ENCODE results near the gene CCDC88C. TPM values are rescaled to one million over a fixed set of nuclear protein-coding genes. Genes with fewer than 3 reads are reported as not detected.

Gene CCDC88C
- polyA plus RNA-seq, 6 donors from 2014 or later, result 13.5 to 35.0 (median 15.8) TPM

- H3K36me3 Mint-ChIP-seq, result no peaks in the 10 kb centered on the region
- peak overlapping the region in 1 of 8 donors; percentile 78 for H3K4me3 Mint-ChIP-seq
- ATAC-seq (ENCODE audit: low read depth in 2 of 2), result no peak
- no peaks in the 10 kb centered on the region for H3K9me3 Mint-ChIP-seq
- H3K4me1 Mint-ChIP-seq, result peaks cover 68 to 96% (median 92%) of the 10 kb centered on the region in 3 donors
- DNase-seq, result no peak
- no peaks in the 10 kb centered on the region for H3K27me3 Mint-ChIP-seq
- H3K27ac Mint-ChIP-seq, result peak overlapping the region in 4 of 6 donors; percentile 80 to 91 (median 89)
Observed at GRCh38 chr14:91401751-91402150, 15.9 kb downstream of the CCDC88C start.

- DNase-seq (no peak), ATAC-seq (ENCODE audit: low read depth in 2 of 2) (no peak)
- Mint-ChIP-seq H3K9me3 (no peaks in the 10 kb centered on the region), H3K4me1 (peaks cover 71 to 96% (median 92%) of the 10 kb centered on the region in 3 donors), H3K36me3 (no peaks in the 10 kb centered on the region), H3K27ac (peak overlapping the region; percentile 87 to 99 (median 99)), H3K4me3 (peak overlapping the region in 7 of 8 donors; percentile 86 to 100 (median 98)), H3K27me3 (no peaks in the 10 kb centered on the region)
Observed at GRCh38 chr14:91400696-91401095, 16.9 kb downstream of the CCDC88C start.

GRCh38 chr14:91399868-91400640 lies 17.6 kb downstream of the CCDC88C start:
- Mint-ChIP-seq H3K4me1 (peaks cover 73 to 96% (median 93%) of the 10 kb centered on the region in 3 donors), H3K36me3 (no peaks in the 10 kb centered on the region)
- ATAC-seq (ENCODE audit: low read depth in 2 of 2), result peak; percentile 75 to 78

GRCh38 chr14:91398707-91399106 lies 18.9 kb downstream of the CCDC88C start:
- Mint-ChIP-seq H3K27ac (peak overlapping the region in 5 of 6 donors; percentile 87 to 99 (median 99)), H3K9me3 (no peaks in the 10 kb centered on the region), H3K4me1 (peaks cover 73 to 93% (median 92%) of the 10 kb centered on the region in 3 donors), H3K27me3 (no peaks in the 10 kb centered on the region), H3K36me3 (no peaks in the 10 kb centered on the region), H3K4me3 (peak overlapping the region; percentile 77 to 100 (median 98))
- ATAC-seq (ENCODE audit: low read depth in 2 of 2) (no peak), DNase-seq (no peak)

More at GRCh38 chr14:91399868-91400640, 17.6 kb downstream of the CCDC88C start:
- DNase-seq, result peak; percentile 69
- H3K9me3 Mint-ChIP-seq, result no peaks in the 10 kb centered on the region
- H3K4me3 Mint-ChIP-seq, result peak overlapping the region; percentile 86 to 100 (median 98)
- H3K27ac Mint-ChIP-seq, result peak overlapping the region; percentile 87 to 99 (median 99)
- H3K27me3 Mint-ChIP-seq, result no peaks in the 10 kb centered on the region

GRCh38 chr14:91397965-91398591 lies 19.5 kb downstream of the CCDC88C start:
- Mint-ChIP-seq H3K36me3 (no peaks in the 10 kb centered on the region), H3K27me3 (no peaks in the 10 kb centered on the region), H3K4me1 (peaks cover 71 to 93% (median 92%) of the 10 kb centered on the region in 3 donors)

GRCh38 chr14:91396959-91397815 lies 20.4 kb downstream of the CCDC88C start:
- H3K9me3 Mint-ChIP-seq, result no peaks in the 10 kb centered on the region
- ATAC-seq (ENCODE audit: low read depth in 2 of 2) (peak; percentile 40 to 45), DNase-seq (peak; percentile 29)
- H3K36me3 Mint-ChIP-seq, result no peaks in the 10 kb centered on the region
- H3K27me3 Mint-ChIP-seq, result no peaks in the 10 kb centered on the region
- peak overlapping the region; percentile 55 to 97 (median 92) for H3K27ac Mint-ChIP-seq
- peak overlapping the region; percentile 64 to 100 (median 86) for H3K4me3 Mint-ChIP-seq
- H3K4me1 Mint-ChIP-seq, result peaks cover 68 to 93% (median 92%) of the 10 kb centered on the region in 3 donors

More at GRCh38 chr14:91397965-91398591, 19.5 kb downstream of the CCDC88C start:
- peak overlapping the region; percentile 27 to 97 (median 90) for H3K27ac Mint-ChIP-seq
- ATAC-seq (ENCODE audit: low read depth in 2 of 2), result no peak
- peak overlapping the region; percentile 64 to 100 (median 86) for H3K4me3 Mint-ChIP-seq
- DNase-seq, result no peak
- no peaks in the 10 kb centered on the region for H3K9me3 Mint-ChIP-seq

- ATAC-seq (ENCODE audit: low read depth in 2 of 2) (no peak), DNase-seq (no peak)
- Mint-ChIP-seq H3K4me1 (peaks cover 75 to 95% (median 94%) of the 10 kb centered on the region in 3 donors), H3K36me3 (no peaks in the 10 kb centered on the region), H3K27me3 (no peaks in the 10 kb centered on the region), H3K4me3 (peak overlapping the region; percentile 53 to 100 (median 68)), H3K9me3 (no peaks in the 10 kb centered on the region), H3K27ac (peak overlapping the region; percentile 87 to 97 (median 90))
Observed at GRCh38 chr14:91396013-91396660, 21.5 kb downstream of the CCDC88C start.

GRCh38 chr14:91395466-91395865 lies 22.2 kb downstream of the CCDC88C start:
- H3K27me3 Mint-ChIP-seq, result no peaks in the 10 kb centered on the region
- H3K27ac Mint-ChIP-seq, result peak overlapping the region; percentile 42 to 97 (median 88)
- H3K4me1 Mint-ChIP-seq, result peaks cover 77 to 96% (median 96%) of the 10 kb centered on the region in 3 donors
- no peak for DNase-seq
- no peaks in the 10 kb centered on the region for H3K9me3 Mint-ChIP-seq
- H3K4me3 Mint-ChIP-seq, result peak overlapping the region in 6 of 8 donors; percentile 16 to 95 (median 58)
- ATAC-seq (ENCODE audit: low read depth in 2 of 2), result no peak
- H3K36me3 Mint-ChIP-seq, result no peaks in the 10 kb centered on the region

- DNase-seq, result no peak
- Mint-ChIP-seq H3K4me1 (peaks cover 73 to 92% (median 92%) of the 10 kb centered on the region in 3 donors), H3K36me3 (no peaks in the 10 kb centered on the region), H3K4me3 (peak overlapping the region in 4 of 8 donors; percentile 35 to 95 (median 46)), H3K27ac (peak overlapping the region in 5 of 6 donors; percentile 47 to 87 (median 69)), H3K27me3 (no peaks in the 10 kb centered on the region), H3K9me3 (no peaks in the 10 kb centered on the region)
- no peak for ATAC-seq (ENCODE audit: low read depth in 2 of 2)
Observed at GRCh38 chr14:91394105-91395081, 23.2 kb downstream of the CCDC88C start.

GRCh38 chr14:91392623-91393303 lies 24.9 kb downstream of the CCDC88C start:
- Mint-ChIP-seq H3K27me3 (no peaks in the 10 kb centered on the region), H3K36me3 (no peaks in the 10 kb centered on the region), H3K4me3 (peak overlapping the region in 5 of 8 donors; percentile 15 to 72 (median 25)), H3K4me1 (peaks cover 77 to 95% (median 92%) of the 10 kb centered on the region in 3 donors), H3K27ac (peak overlapping the region in 5 of 6 donors; percentile 37 to 72 (median 69)), H3K9me3 (no peaks in the 10 kb centered on the region)
- DNase-seq (no peak), ATAC-seq (ENCODE audit: low read depth in 2 of 2) (peak; percentile 55 to 62)

GRCh38 chr14:91390165-91390778 lies 27.3 kb downstream of the CCDC88C start:
- peak overlapping the region in 6 of 8 donors; percentile 12 to 76 (median 58) for H3K4me3 Mint-ChIP-seq
- H3K27ac Mint-ChIP-seq, result peak overlapping the region in 4 of 6 donors; percentile 69 to 84 (median 78)
- H3K9me3 Mint-ChIP-seq, result no peaks in the 10 kb centered on the region
- H3K27me3 Mint-ChIP-seq, result no peaks in the 10 kb centered on the region
- no peak for DNase-seq
- ATAC-seq (ENCODE audit: low read depth in 2 of 2), result no peak
- H3K36me3 Mint-ChIP-seq, result no peaks in the 10 kb centered on the region
- peaks cover 53 to 87% (median 77%) of the 10 kb centered on the region in 3 donors for H3K4me1 Mint-ChIP-seq
